CD14-positive monocyte (primary cell): Measurements from ENCODE around the gene CD300E. TPM values are rescaled to one million over a fixed set of nuclear protein-coding genes. Genes with fewer than 3 reads are reported as not detected.
"Not testable (repeated sequence)": the region's sequence is repeated elsewhere in the genome, so short reads cannot be mapped to it uniquely, and the experiment has no call there.

ENCODE experiments used
- DNase-seq, 3 donors: peaks; one replicate each; pipeline ENCODE4 v3.0.0-alpha.2; 2011 to 2022
- H2AFZ ChIP-seq: 2 replicates; pipeline ENCODE4 v1.6.0; 2012; ENCODE audit warnings: mild to moderate bottlenecking, low read depth, low read length, inconsistent platforms; ENCODE audit not compliant: insufficient read depth, poor library complexity, severe bottlenecking
- H3K27ac ChIP-seq, 2 donors: 1 replicate in 1 of 2; 2 replicates in 1 of 2; pipeline ENCODE4 v1.5.1; 2012 to 2013; ENCODE audit warnings: low read length in 2 of 2, control low read depth in 1 of 2, inconsistent platforms in 1 of 2, low read depth in 1 of 2, mild to moderate bottlenecking in 1 of 2
- H3K27me3 ChIP-seq, 2 donors: one replicate each; pipeline versions ENCODE4 v1.6.0 to v1.6.1; 2011 to 2013; ENCODE audit warnings: low read length in 2 of 2; ENCODE audit not compliant: control insufficient read depth in 2 of 2, insufficient read depth in 2 of 2
- H3K36me3 ChIP-seq, 2 donors: replicated peaks in 1 of 2; 1 replicate in 1 of 2; 2 replicates in 1 of 2; pipeline versions ENCODE4 v1.5.1 to v1.6.1; 2012 to 2013; ENCODE audit warnings: low read length in 2 of 2, control low read depth in 1 of 2, inconsistent platforms in 1 of 2, mild to moderate bottlenecking in 1 of 2; ENCODE audit not compliant: insufficient read depth in 2 of 2, control insufficient read depth in 1 of 2
- H3K4me1 ChIP-seq, 2 donors: 1 replicate in 1 of 2; 2 replicates in 1 of 2; pipeline versions ENCODE4 v1.5.1 to v1.6.1; 2012 to 2013; ENCODE audit warnings: low read length in 2 of 2, control low read depth in 1 of 2, inconsistent platforms in 1 of 2, mild to moderate bottlenecking in 1 of 2, moderate library complexity in 1 of 2; ENCODE audit not compliant: insufficient read depth in 2 of 2, control insufficient read depth in 1 of 2
- H3K4me2 ChIP-seq: replicated peaks from 2 replicates; pipeline ENCODE3; 2012; ENCODE audit warnings: low read length, moderate library complexity, mild to moderate bottlenecking; ENCODE audit not compliant: poor library complexity, severe bottlenecking; ENCODE audit errors: extremely low read depth
- H3K4me3 ChIP-seq, 3 experiments: fragments of 200-600 bp in 1 of 3; sonication (generic) in 1 of 3; replicated peaks in 1 of 3; 1 replicate in 2 of 3; 2 replicates in 1 of 3; pipeline ENCODE4 v1.5.1; 2011 to 2013; ENCODE audit warnings: low read length in 3 of 3, mild to moderate bottlenecking in 3 of 3, control low read depth in 2 of 3, low read depth in 2 of 3, inconsistent platforms in 1 of 3, moderate library complexity in 1 of 3
- H3K79me2 ChIP-seq: 2 replicates; pipeline ENCODE4 v1.6.0; 2012; ENCODE audit warnings: mild to moderate bottlenecking, control low read depth, inconsistent platforms, low read length, moderate library complexity; ENCODE audit not compliant: insufficient read depth
- H3K9ac ChIP-seq: 2 replicates; pipeline ENCODE4 v1.6.0; 2017; ENCODE audit warnings: low read length, mild to moderate bottlenecking; ENCODE audit not compliant: insufficient read depth, poor library complexity, severe bottlenecking
- H3K9me3 ChIP-seq, 2 donors: replicated peaks in 1 of 2; 1 replicate in 1 of 2; 2 replicates in 1 of 2; pipeline versions ENCODE4 v1.5.1 to v1.6.1; 2012 to 2013; ENCODE audit warnings: low read length in 2 of 2, control low read depth in 1 of 2; ENCODE audit not compliant: control insufficient read depth in 1 of 2, insufficient read depth in 1 of 2
- H4K20me1 ChIP-seq: 2 replicates; pipeline ENCODE4 v1.6.0; 2012; ENCODE audit warnings: mild to moderate bottlenecking, low read length, control low read depth, moderate library complexity; ENCODE audit not compliant: insufficient read depth
- H3K27ac Mint-ChIP-seq, 7 donors: one replicate each; pipeline ENCODE4 v1.8.0; 2020; ENCODE audit warnings: mild to moderate bottlenecking in 7 of 7, mixed read lengths in 7 of 7, moderate library complexity in 6 of 7, inconsistent platforms in 2 of 7
- H3K27me3 Mint-ChIP-seq, 3 donors: one replicate each; pipeline ENCODE4 v1.8.0; 2021 to 2022; ENCODE audit warnings: low read depth in 3 of 3, mild to moderate bottlenecking in 3 of 3, mixed read lengths in 3 of 3, moderate library complexity in 3 of 3, inconsistent platforms in 1 of 3
- H3K36me3 Mint-ChIP-seq, 2 donors: one replicate each; pipeline ENCODE4 v1.8.0; 2020; ENCODE audit warnings: mixed read lengths in 2 of 2, inconsistent platforms in 1 of 2, mild to moderate bottlenecking in 1 of 2
- H3K4me1 Mint-ChIP-seq: one replicate; pipeline ENCODE4 v1.8.0; 2020; ENCODE audit warnings: mild to moderate bottlenecking, mixed read lengths
- H3K4me3 Mint-ChIP-seq, 2 donors: one replicate each; pipeline ENCODE4 v1.8.0; 2020; ENCODE audit warnings: mild to moderate bottlenecking in 2 of 2, mixed read lengths in 2 of 2, moderate library complexity in 1 of 2
- H3K9me3 Mint-ChIP-seq, 7 donors: one replicate each; pipeline ENCODE4 v1.8.0; 2020 to 2022; ENCODE audit warnings: mixed read lengths in 7 of 7, mild to moderate bottlenecking in 6 of 7, moderate library complexity in 6 of 7, inconsistent platforms in 2 of 7
- WGBS: methylation state at CpG from one replicate; pipeline ENCODE4 v1.1.5; 2013; ENCODE audit warnings: missing lambda C conversion rate; ENCODE audit not compliant: insufficient coverage; 5-methylcytosine and 5-hydroxymethylcytosine counted together
- intact Hi-C, 2 donors: fragments of 100-400 bp; cut with micrococcal nuclease; formaldehyde crosslinking; loops; one replicate each; pipeline versions ENCODE4 v1.15.0 to v1.15.1; 2023
- polyA plus RNA-seq, 3 donors: library from polyadenylated mRNA; depleted of rRNA in 1 of 3; unstranded in 2 of 3; stranded (reverse) in 1 of 3; fragments of 300-500 nt in 2 of 3; fragments of >200 nt in 1 of 3; fragmentation: Illumina TruSeq in 2 of 3; gene quantifications; 1 replicate in 2 of 3; 2 replicates in 1 of 3; pipeline ENCODE4 v1.2.3, GENCODE V29; 2012 to 2021
- TF ChIP-seq, protein P1 (sequence below): fragments of 200-600 bp; IDR thresholded peaks from one replicate; pipeline ENCODE4 v1.8.0; 2022; ENCODE audit warnings: antibody characterized with exemption, mild to moderate bottlenecking

Gene CD300E
- polyA plus RNA-seq, 3 donors: 65.0 to 228 (median 122) TPM

GRCh38 chr17:74632617-74633016, 9.1 kb upstream of the CD300E start:
- Histone ChIP-seq H3K36me3 (no peaks in the 10 kb centered on the region), H2AFZ (no peak overlapping the region), H3K4me2 (peak overlapping the region; percentile 65), H3K27ac (peak overlapping the region; percentile 99 to 100), H3K4me1 (peaks cover 87 to 96% of the 10 kb centered on the region in 2 donors), H4K20me1 (no peaks in the 10 kb centered on the region), H3K79me2 (no peaks in the 10 kb centered on the region), H3K27me3 (no peaks in the 10 kb centered on the region), H3K4me3 (peak overlapping the region in 1 of 3 experiments; percentile 50), H3K9ac (peak overlapping the region; percentile 88), H3K9me3 (no peaks in the 10 kb centered on the region)
- TF ChIP-seq, protein P1, sequence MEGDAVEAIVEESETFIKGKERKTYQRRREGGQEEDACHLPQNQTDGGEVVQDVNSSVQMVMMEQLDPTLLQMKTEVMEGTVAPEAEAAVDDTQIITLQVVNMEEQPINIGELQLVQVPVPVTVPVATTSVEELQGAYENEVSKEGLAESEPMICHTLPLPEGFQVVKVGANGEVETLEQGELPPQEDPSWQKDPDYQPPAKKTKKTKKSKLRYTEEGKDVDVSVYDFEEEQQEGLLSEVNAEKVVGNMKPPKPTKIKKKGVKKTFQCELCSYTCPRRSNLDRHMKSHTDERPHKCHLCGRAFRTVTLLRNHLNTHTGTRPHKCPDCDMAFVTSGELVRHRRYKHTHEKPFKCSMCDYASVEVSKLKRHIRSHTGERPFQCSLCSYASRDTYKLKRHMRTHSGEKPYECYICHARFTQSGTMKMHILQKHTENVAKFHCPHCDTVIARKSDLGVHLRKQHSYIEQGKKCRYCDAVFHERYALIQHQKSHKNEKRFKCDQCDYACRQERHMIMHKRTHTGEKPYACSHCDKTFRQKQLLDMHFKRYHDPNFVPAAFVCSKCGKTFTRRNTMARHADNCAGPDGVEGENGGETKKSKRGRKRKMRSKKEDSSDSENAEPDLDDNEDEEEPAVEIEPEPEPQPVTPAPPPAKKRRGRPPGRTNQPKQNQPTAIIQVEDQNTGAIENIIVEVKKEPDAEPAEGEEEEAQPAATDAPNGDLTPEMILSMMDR: no peak
- H3K9me3 Mint-ChIP-seq: peaks cover 0 to 2% (median 0%) of the 10 kb centered on the region in 7 donors
- H3K4me1 Mint-ChIP-seq: peaks cover 86% of the 10 kb centered on the region
- WGBS: 22% methylated on average over 5 of the region's 9 CpGs
- peak overlapping the region; percentile 42 to 68 for H3K4me3 Mint-ChIP-seq
- H3K27ac Mint-ChIP-seq: peak overlapping the region; percentile 97 to 100 (median 99)
- intact Hi-C loops: no loop called here
- peak; percentile 86 to 90 (median 87) for DNase-seq
- H3K36me3 Mint-ChIP-seq: peaks cover 10 to 16% of the 10 kb centered on the region in 2 donors
- peaks cover 0 to 2% (median 1%) of the 10 kb centered on the region in 3 donors for H3K27me3 Mint-ChIP-seq

DNA sequence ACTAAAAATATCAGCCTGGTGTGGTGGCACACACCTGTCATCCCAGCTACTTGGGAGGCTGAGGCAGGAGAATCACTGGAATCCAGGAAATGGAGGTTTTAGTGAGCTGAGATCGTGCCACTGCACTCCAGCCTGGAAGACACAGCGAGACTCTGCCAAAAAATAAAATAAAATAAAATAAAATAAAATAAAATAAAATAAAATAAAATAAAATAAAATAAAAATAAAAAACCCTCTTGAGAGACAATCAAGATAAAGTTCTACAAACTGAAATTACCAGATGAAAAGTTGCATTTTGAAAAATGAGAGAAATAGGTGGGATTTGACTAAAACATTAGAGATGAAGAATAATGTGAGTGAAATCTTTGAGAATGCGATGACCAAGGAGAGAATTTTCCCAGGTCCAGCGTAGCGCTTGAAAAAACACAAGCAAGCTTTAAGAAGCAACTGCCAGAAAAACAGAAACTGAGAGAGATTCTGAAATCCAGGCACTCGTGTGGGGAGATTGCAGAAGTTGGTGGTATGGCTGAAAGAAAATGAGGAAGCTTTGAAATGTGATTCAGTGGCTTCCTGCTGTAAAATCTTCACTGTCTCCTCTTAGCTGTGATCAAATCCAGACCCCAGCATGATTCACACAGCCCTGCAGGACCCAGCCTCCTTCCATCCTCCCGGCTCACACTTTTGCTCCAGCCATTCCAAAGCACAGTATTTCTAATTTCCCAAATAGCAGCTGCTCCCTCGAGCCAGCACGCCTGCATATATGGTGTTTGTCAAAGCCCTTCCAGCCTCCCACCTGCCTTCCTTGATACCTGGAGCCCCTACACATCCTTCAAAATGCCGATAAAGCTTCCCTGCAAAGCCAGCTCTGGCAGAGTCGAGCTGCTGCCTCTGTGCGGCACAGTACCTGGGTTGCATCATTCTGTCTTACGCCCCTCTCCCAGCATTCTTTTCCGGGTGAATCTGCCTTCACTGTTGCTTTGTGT, 8.2 kb upstream of the CD300E start:
- TF ChIP-seq, protein P1: no peak
- H3K27ac Mint-ChIP-seq: peak overlapping the region; percentile 97 to 100 (median 99)
- H3K4me1 Mint-ChIP-seq: peaks cover 81% of the 10 kb centered on the region
- Histone ChIP-seq H3K27me3 (no peaks in the 10 kb centered on the region), H3K27ac (peak overlapping the region; percentile 99 to 100), H3K4me2 (peak overlapping the region; percentile 65), H3K4me1 (peaks cover 78 to 87% of the 10 kb centered on the region in 2 donors), H2AFZ (no peak overlapping the region), H3K4me3 (peak overlapping the region in 1 of 3 experiments; percentile 50), H3K9ac (peak overlapping the region; percentile 88), H3K9me3 (no peaks in the 10 kb centered on the region), H3K36me3 (no peaks in the 10 kb centered on the region), H3K79me2 (no peaks in the 10 kb centered on the region), H4K20me1 (no peaks in the 10 kb centered on the region)
- H3K36me3 Mint-ChIP-seq: peaks cover 11 to 16% of the 10 kb centered on the region in 2 donors
- WGBS: 5% methylated on average over 9 of the region's 14 CpGs
- H3K4me3 Mint-ChIP-seq: peak overlapping the region; percentile 42 to 68
- intact Hi-C loops: no loop called here
- DNase-seq: peak; percentile 92 to 97 (median 96)
- H3K9me3 Mint-ChIP-seq: peaks cover 0 to 5% (median 1%) of the 10 kb centered on the region in 7 donors
- H3K27me3 Mint-ChIP-seq: peaks cover 0 to 2% (median 1%) of the 10 kb centered on the region in 3 donors

DNA sequence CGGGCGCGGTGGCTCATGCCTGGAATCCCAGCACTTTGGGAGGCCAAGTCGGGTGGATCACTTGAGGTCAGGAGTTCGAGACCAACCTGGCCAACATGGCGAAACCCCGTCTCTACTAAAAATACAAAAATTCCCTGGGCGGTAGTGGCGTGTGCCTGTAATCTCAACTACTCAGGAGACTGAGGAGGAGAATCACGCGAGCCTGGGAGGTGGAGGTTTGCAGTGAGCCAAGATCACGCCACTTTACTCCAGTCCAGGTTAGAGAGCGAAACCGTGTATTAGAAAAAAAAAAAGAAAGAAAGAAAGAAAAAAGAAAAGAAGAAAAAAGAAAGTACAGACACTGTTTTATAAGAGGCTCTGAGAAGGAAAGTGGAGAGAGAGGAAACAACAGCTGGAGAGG, 6.7 kb upstream of the CD300E start:
- Histone ChIP-seq H3K4me3 (peak overlapping the region in 1 of 3 experiments; percentile 9), H3K27ac (peak overlapping the region; percentile 45 to 100), H3K4me1 (peaks cover 75 to 85% of the 10 kb centered on the region in 2 donors)
- Mint-ChIP-seq H3K4me1 (peaks cover 82% of the 10 kb centered on the region), H3K27ac (peak overlapping the region; percentile 80 to 99 (median 92)), H3K36me3 (peaks cover 13% of the 10 kb centered on the region in 2 donors)
- H3K9me3 ChIP-seq, H4K20me1 ChIP-seq, intact Hi-C loops, H3K27me3 ChIP-seq, DNase-seq, H3K79me2 ChIP-seq, H3K36me3 ChIP-seq, H3K9ac ChIP-seq, H3K9me3 Mint-ChIP-seq, H2AFZ ChIP-seq, H3K27me3 Mint-ChIP-seq, H3K4me2 ChIP-seq, H3K4me3 Mint-ChIP-seq: not testable (repeated sequence)
- 97% methylated on average over 6 of the region's 14 CpGs for WGBS
